Coronary artery (tissue), 2 donors: ENCODE measurements around the gene GALNT13.

ENCODE experiments used
- DNase-seq: peaks from one replicate; pipeline ENCODE4 v3.0.0-alpha.2; 2017; ENCODE audit warnings: low spot score
- H3K27ac ChIP-seq, 2 donors: fragments of 200-600 bp; sonication (generic); one replicate each; pipeline ENCODE4 v1.5.1; 2016 to 2019
- H3K4me3 ChIP-seq: fragments of 200-600 bp; sonication (generic); 2 replicates; pipeline ENCODE4 v1.5.1; 2016; ENCODE audit warnings: mild to moderate bottlenecking, moderate library complexity
- CTCF ChIP-seq: fragments of 200-600 bp; sonication (generic); IDR thresholded peaks from one replicate; pipeline ENCODE4 v1.5.1; 2019; ENCODE audit warnings: antibody characterized with exemption

The GALNT13 gene

GRCh38 chr2:154231021-154231420 lies 359.3 kb downstream of the GALNT13 start:
- no peak overlapping the region for H3K27ac ChIP-seq
- TF ChIP-seq CTCF = no peak

GRCh38 chr2:154233231-154233630 lies 361.5 kb downstream of the GALNT13 start:
- Histone ChIP-seq H3K4me3 (no peak overlapping the region), H3K27ac (no peak overlapping the region)
- TF ChIP-seq CTCF = no peak
- no peak for DNase-seq

More at GRCh38 chr2:154231021-154231420, 359.3 kb downstream of the GALNT13 start:
- H3K4me3 ChIP-seq = no peak overlapping the region
- no peak for DNase-seq

GRCh38 chr2:154238252-154238651 lies 366.5 kb downstream of the GALNT13 start:
- H3K27ac ChIP-seq = no peak overlapping the region
- no peak for TF ChIP-seq CTCF
- no peak for DNase-seq
- no peak overlapping the region for H3K4me3 ChIP-seq

- DNase-seq = no peak
Measured at GRCh38 chr2:154240316-154240715, 368.6 kb downstream of the GALNT13 start.

GRCh38 chr2:154240921-154241379 lies 369.2 kb downstream of the GALNT13 start:
- no peak overlapping the region for H3K27ac ChIP-seq
- no peak for DNase-seq

More at GRCh38 chr2:154240316-154240715, 368.6 kb downstream of the GALNT13 start:
- Histone ChIP-seq H3K4me3 (no peak overlapping the region), H3K27ac (no peak overlapping the region)
- no peak for TF ChIP-seq CTCF

GRCh38 chr2:154242687-154243086 lies 371.0 kb downstream of the GALNT13 start:
- H3K4me3 ChIP-seq = no peak overlapping the region
- no peak for TF ChIP-seq CTCF
- no peak overlapping the region for H3K27ac ChIP-seq
- no peak for DNase-seq

More at GRCh38 chr2:154240921-154241379, 369.2 kb downstream of the GALNT13 start:
- no peak for TF ChIP-seq CTCF
- H3K4me3 ChIP-seq = no peak overlapping the region

GRCh38 chr2:154243685-154244084 lies 372.0 kb downstream of the GALNT13 start:
- no peak for TF ChIP-seq CTCF
- Histone ChIP-seq H3K27ac (no peak overlapping the region), H3K4me3 (no peak overlapping the region)
- no peak for DNase-seq
